CD14-positive monocyte (primary cell): Measurements from ENCODE around the gene KMT2E. TPM values are rescaled to one million over a fixed set of nuclear protein-coding genes. Genes with fewer than 3 reads are reported as not detected.

ENCODE experiments used
- DNase-seq, 3 donors: peaks; one replicate each; pipeline ENCODE4 v3.0.0-alpha.2; 2011 to 2022
- H2AFZ ChIP-seq: 2 replicates; pipeline ENCODE4 v1.6.0; 2012; ENCODE audit warnings: mild to moderate bottlenecking, low read depth, low read length, inconsistent platforms; ENCODE audit not compliant: insufficient read depth, poor library complexity, severe bottlenecking
- H3K27ac ChIP-seq, 2 donors: 1 replicate in 1 of 2; 2 replicates in 1 of 2; pipeline ENCODE4 v1.5.1; 2012 to 2013; ENCODE audit warnings: low read length in 2 of 2, control low read depth in 1 of 2, inconsistent platforms in 1 of 2, low read depth in 1 of 2, mild to moderate bottlenecking in 1 of 2
- H3K27me3 ChIP-seq, 2 donors: one replicate each; pipeline versions ENCODE4 v1.6.0 to v1.6.1; 2011 to 2013; ENCODE audit warnings: low read length in 2 of 2; ENCODE audit not compliant: control insufficient read depth in 2 of 2, insufficient read depth in 2 of 2
- H3K36me3 ChIP-seq, 2 donors: replicated peaks in 1 of 2; 1 replicate in 1 of 2; 2 replicates in 1 of 2; pipeline versions ENCODE4 v1.5.1 to v1.6.1; 2012 to 2013; ENCODE audit warnings: low read length in 2 of 2, control low read depth in 1 of 2, inconsistent platforms in 1 of 2, mild to moderate bottlenecking in 1 of 2; ENCODE audit not compliant: insufficient read depth in 2 of 2, control insufficient read depth in 1 of 2
- H3K4me1 ChIP-seq, 2 donors: 1 replicate in 1 of 2; 2 replicates in 1 of 2; pipeline versions ENCODE4 v1.5.1 to v1.6.1; 2012 to 2013; ENCODE audit warnings: low read length in 2 of 2, control low read depth in 1 of 2, inconsistent platforms in 1 of 2, mild to moderate bottlenecking in 1 of 2, moderate library complexity in 1 of 2; ENCODE audit not compliant: insufficient read depth in 2 of 2, control insufficient read depth in 1 of 2
- H3K4me2 ChIP-seq: replicated peaks from 2 replicates; pipeline ENCODE3; 2012; ENCODE audit warnings: low read length, moderate library complexity, mild to moderate bottlenecking; ENCODE audit not compliant: poor library complexity, severe bottlenecking; ENCODE audit errors: extremely low read depth
- H3K4me3 ChIP-seq, 3 experiments: fragments of 200-600 bp in 1 of 3; sonication (generic) in 1 of 3; replicated peaks in 1 of 3; 1 replicate in 2 of 3; 2 replicates in 1 of 3; pipeline ENCODE4 v1.5.1; 2011 to 2013; ENCODE audit warnings: low read length in 3 of 3, mild to moderate bottlenecking in 3 of 3, control low read depth in 2 of 3, low read depth in 2 of 3, inconsistent platforms in 1 of 3, moderate library complexity in 1 of 3
- H3K79me2 ChIP-seq: 2 replicates; pipeline ENCODE4 v1.6.0; 2012; ENCODE audit warnings: mild to moderate bottlenecking, control low read depth, inconsistent platforms, low read length, moderate library complexity; ENCODE audit not compliant: insufficient read depth
- H3K9ac ChIP-seq: 2 replicates; pipeline ENCODE4 v1.6.0; 2017; ENCODE audit warnings: low read length, mild to moderate bottlenecking; ENCODE audit not compliant: insufficient read depth, poor library complexity, severe bottlenecking
- H3K9me3 ChIP-seq, 2 donors: replicated peaks in 1 of 2; 1 replicate in 1 of 2; 2 replicates in 1 of 2; pipeline versions ENCODE4 v1.5.1 to v1.6.1; 2012 to 2013; ENCODE audit warnings: low read length in 2 of 2, control low read depth in 1 of 2; ENCODE audit not compliant: control insufficient read depth in 1 of 2, insufficient read depth in 1 of 2
- H4K20me1 ChIP-seq: 2 replicates; pipeline ENCODE4 v1.6.0; 2012; ENCODE audit warnings: mild to moderate bottlenecking, low read length, control low read depth, moderate library complexity; ENCODE audit not compliant: insufficient read depth
- H3K27ac Mint-ChIP-seq, 7 donors: one replicate each; pipeline ENCODE4 v1.8.0; 2020; ENCODE audit warnings: mild to moderate bottlenecking in 7 of 7, mixed read lengths in 7 of 7, moderate library complexity in 6 of 7, inconsistent platforms in 2 of 7
- H3K27me3 Mint-ChIP-seq, 3 donors: one replicate each; pipeline ENCODE4 v1.8.0; 2021 to 2022; ENCODE audit warnings: low read depth in 3 of 3, mild to moderate bottlenecking in 3 of 3, mixed read lengths in 3 of 3, moderate library complexity in 3 of 3, inconsistent platforms in 1 of 3
- H3K36me3 Mint-ChIP-seq, 2 donors: one replicate each; pipeline ENCODE4 v1.8.0; 2020; ENCODE audit warnings: mixed read lengths in 2 of 2, inconsistent platforms in 1 of 2, mild to moderate bottlenecking in 1 of 2
- H3K4me1 Mint-ChIP-seq: one replicate; pipeline ENCODE4 v1.8.0; 2020; ENCODE audit warnings: mild to moderate bottlenecking, mixed read lengths
- H3K4me3 Mint-ChIP-seq, 2 donors: one replicate each; pipeline ENCODE4 v1.8.0; 2020; ENCODE audit warnings: mild to moderate bottlenecking in 2 of 2, mixed read lengths in 2 of 2, moderate library complexity in 1 of 2
- H3K9me3 Mint-ChIP-seq, 7 donors: one replicate each; pipeline ENCODE4 v1.8.0; 2020 to 2022; ENCODE audit warnings: mixed read lengths in 7 of 7, mild to moderate bottlenecking in 6 of 7, moderate library complexity in 6 of 7, inconsistent platforms in 2 of 7
- WGBS: methylation state at CpG from one replicate; pipeline ENCODE4 v1.1.5; 2013; ENCODE audit warnings: missing lambda C conversion rate; ENCODE audit not compliant: insufficient coverage; 5-methylcytosine and 5-hydroxymethylcytosine counted together
- intact Hi-C, 2 donors: fragments of 100-400 bp; cut with micrococcal nuclease; formaldehyde crosslinking; loops; one replicate each; pipeline versions ENCODE4 v1.15.0 to v1.15.1; 2023
- polyA plus RNA-seq, 3 donors: library from polyadenylated mRNA; depleted of rRNA in 1 of 3; unstranded in 2 of 3; stranded (reverse) in 1 of 3; fragments of 300-500 nt in 2 of 3; fragments of >200 nt in 1 of 3; fragmentation: Illumina TruSeq in 2 of 3; gene quantifications; 1 replicate in 2 of 3; 2 replicates in 1 of 3; pipeline ENCODE4 v1.2.3, GENCODE V29; 2012 to 2021
- TF ChIP-seq, protein P1 (sequence below): fragments of 200-600 bp; IDR thresholded peaks from one replicate; pipeline ENCODE4 v1.8.0; 2022; ENCODE audit warnings: antibody characterized with exemption, mild to moderate bottlenecking

Gene KMT2E
- polyA plus RNA-seq, 3 donors, result 21.5 to 58.0 (median 33.1) TPM

- no peaks in the 10 kb centered on the region for H3K27me3 ChIP-seq
- H2AFZ ChIP-seq, result no peak overlapping the region
- H3K36me3 Mint-ChIP-seq, result peaks cover 0 to 20% of the 10 kb centered on the region in 2 donors
- H3K27ac ChIP-seq, result no peak overlapping the region
- H3K9ac ChIP-seq, result no peak overlapping the region
- H3K9me3 ChIP-seq, result no peaks in the 10 kb centered on the region
- no peak overlapping the region for H3K4me3 Mint-ChIP-seq
- WGBS, result no CpG with 5 or more reads among the region's 5 CpGs
- H4K20me1 ChIP-seq, result no peaks in the 10 kb centered on the region
- TF ChIP-seq, protein P1, sequence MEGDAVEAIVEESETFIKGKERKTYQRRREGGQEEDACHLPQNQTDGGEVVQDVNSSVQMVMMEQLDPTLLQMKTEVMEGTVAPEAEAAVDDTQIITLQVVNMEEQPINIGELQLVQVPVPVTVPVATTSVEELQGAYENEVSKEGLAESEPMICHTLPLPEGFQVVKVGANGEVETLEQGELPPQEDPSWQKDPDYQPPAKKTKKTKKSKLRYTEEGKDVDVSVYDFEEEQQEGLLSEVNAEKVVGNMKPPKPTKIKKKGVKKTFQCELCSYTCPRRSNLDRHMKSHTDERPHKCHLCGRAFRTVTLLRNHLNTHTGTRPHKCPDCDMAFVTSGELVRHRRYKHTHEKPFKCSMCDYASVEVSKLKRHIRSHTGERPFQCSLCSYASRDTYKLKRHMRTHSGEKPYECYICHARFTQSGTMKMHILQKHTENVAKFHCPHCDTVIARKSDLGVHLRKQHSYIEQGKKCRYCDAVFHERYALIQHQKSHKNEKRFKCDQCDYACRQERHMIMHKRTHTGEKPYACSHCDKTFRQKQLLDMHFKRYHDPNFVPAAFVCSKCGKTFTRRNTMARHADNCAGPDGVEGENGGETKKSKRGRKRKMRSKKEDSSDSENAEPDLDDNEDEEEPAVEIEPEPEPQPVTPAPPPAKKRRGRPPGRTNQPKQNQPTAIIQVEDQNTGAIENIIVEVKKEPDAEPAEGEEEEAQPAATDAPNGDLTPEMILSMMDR, result no peak
- H3K4me1 Mint-ChIP-seq, result peaks cover 17% of the 10 kb centered on the region
- peaks cover 14 to 16% of the 10 kb centered on the region in 2 donors for H3K4me1 ChIP-seq
- H3K36me3 ChIP-seq, result no peaks in the 10 kb centered on the region
- H3K4me2 ChIP-seq, result no peak overlapping the region
- H3K79me2 ChIP-seq, result no peaks in the 10 kb centered on the region
- no peak overlapping the region for H3K4me3 ChIP-seq
- no peaks in the 10 kb centered on the region for H3K27me3 Mint-ChIP-seq
- intact Hi-C loops, result no loop called here
- no peaks in the 10 kb centered on the region for H3K9me3 Mint-ChIP-seq
- DNase-seq, result no peak
- H3K27ac Mint-ChIP-seq, result no peak overlapping the region
Measured at GRCh38 chr7:104972500-104972899, 41.5 kb upstream of the KMT2E start.

DNA sequence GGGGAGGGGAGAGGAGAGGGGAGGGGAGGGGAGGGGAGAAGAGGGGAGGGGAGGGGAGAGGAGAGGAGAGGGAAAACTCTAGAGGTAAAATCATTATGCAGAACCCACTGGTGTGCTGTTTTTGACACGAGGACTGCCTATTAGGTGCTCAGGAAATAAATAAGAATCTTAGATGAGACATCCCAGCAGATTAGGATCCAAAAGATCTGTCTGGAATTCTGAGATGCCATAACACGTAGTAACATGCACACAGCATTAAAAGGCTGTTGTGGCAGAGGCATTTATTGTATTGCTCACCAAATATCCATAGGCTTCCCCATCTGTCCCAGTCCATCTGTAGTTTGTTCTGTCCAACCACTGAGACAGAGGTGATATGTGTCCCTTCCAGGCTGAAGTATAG lies 40.8 kb upstream of the KMT2E start:
- Histone ChIP-seq H3K27ac (peak overlapping the region in 1 of 2 donors; percentile 69), H3K9ac (no peak overlapping the region), H3K79me2 (no peaks in the 10 kb centered on the region), H3K4me3 (peak overlapping the region in 1 of 3 experiments; percentile 37), H3K9me3 (no peaks in the 10 kb centered on the region), H4K20me1 (no peaks in the 10 kb centered on the region), H3K4me1 (peaks cover 14 to 16% of the 10 kb centered on the region in 2 donors), H3K27me3 (no peaks in the 10 kb centered on the region), H3K4me2 (peak overlapping the region; percentile 2), H3K36me3 (no peaks in the 10 kb centered on the region), H2AFZ (no peak overlapping the region)
- no peaks in the 10 kb centered on the region for H3K27me3 Mint-ChIP-seq
- H3K27ac Mint-ChIP-seq, result peak overlapping the region in 3 of 7 donors; percentile 79 to 94 (median 93)
- intact Hi-C loops, result no loop called here
- TF ChIP-seq, protein P1, result no peak
- no peak overlapping the region for H3K4me3 Mint-ChIP-seq
- 100% methylated on average over 1 of the region's 2 CpGs for WGBS
- no peak for DNase-seq
- no peaks in the 10 kb centered on the region for H3K9me3 Mint-ChIP-seq
- peaks cover 17% of the 10 kb centered on the region for H3K4me1 Mint-ChIP-seq
- peaks cover 0 to 20% of the 10 kb centered on the region in 2 donors for H3K36me3 Mint-ChIP-seq
